K562 (cell line): ENCODE measurements around the gene ASMT. TPM values are rescaled to one million over a fixed set of nuclear protein-coding genes. Genes with fewer than 3 reads are reported as not detected.

Source experiments
- ATAC-seq: fragments of 200-7000 bp; cut with Tn5 transposase; 3 replicates; pipeline ENCODE4 v1.9.1; 2020; ENCODE audit warnings: moderate library complexity
- BruUV-seq: library from RNA; stranded (reverse); fragments of 400-500 nt; replicated peaks from 2 replicates; lab custom pipeline; 2021; lab: Mats Ljungman, UMichigan
- CTCF ChIA-PET: fragments of 300-600 bp; formaldehyde crosslinking; extraction: SDS; loops from one replicate; lab custom pipeline; 2021; ENCODE audit warnings: low intra/inter-chr PET ratio; lab: Yijun Ruan, JAX
- POLR2A ChIA-PET: fragments of 300-600, 350-650 bp; sonication (Branson Sonifier 250); formaldehyde crosslinking; extraction: SDS; loops from one replicate; lab custom pipeline; 2021; ENCODE audit warnings: antibody characterized with exemption, inconsistent platforms; lab: Yijun Ruan, JAX
- DNase-seq, 4 experiments: peaks; one replicate each; pipeline versions ENCODE4 v3.0.0 to v3.0.0-alpha.2; 2011 to 2018; ENCODE audit warnings: low spot score in 3 of 4, mixed read lengths in 3 of 4; ENCODE audit errors: extremely low read depth in 1 of 4
- FAIRE-seq: peaks from 2 replicates; lab custom pipeline; 2011; peaks lifted over from hg19 to GRCh38; lab: Jason Lieb, UNC
- H2AFZ ChIP-seq: 2 replicates; pipeline ENCODE4 v1.6.0; 2011; ENCODE audit warnings: low read depth, low read length, control low read depth, inconsistent platforms
- H3K27ac ChIP-seq: fragments of 200-600 bp; 3 replicates; pipeline ENCODE4 v1.8.0; 2011; ENCODE audit warnings: low read depth, mild to moderate bottlenecking, control low read depth, inconsistent platforms, low read length, moderate library complexity, mixed read lengths; ENCODE audit errors: extremely low read depth
- H3K27me3 ChIP-seq, 2 experiments: fragments of 300-600 bp in 1 of 2; 2 replicates in 1 of 2; 3 replicates in 1 of 2; pipeline versions ENCODE4 v1.6.0 to v1.8.0; 2011; ENCODE audit warnings: inconsistent platforms in 2 of 2, low read length in 2 of 2, mild to moderate bottlenecking in 1 of 2, mixed read lengths in 1 of 2, moderate library complexity in 1 of 2; ENCODE audit not compliant: control insufficient read depth in 2 of 2, insufficient read depth in 2 of 2
- H3K36me3 ChIP-seq: fragments of 300-600 bp; 3 replicates; pipeline ENCODE4 v1.8.0; 2011; ENCODE audit warnings: mild to moderate bottlenecking, low read length, inconsistent platforms; ENCODE audit not compliant: control insufficient read depth, insufficient read depth
- H3K4me1 ChIP-seq, 2 experiments: fragments of 200-600 bp in 1 of 2; replicated peaks in 1 of 2; 2 replicates in 1 of 2; 3 replicates in 1 of 2; pipeline versions ENCODE4 v1.5.1 to v1.8.0; 2011; ENCODE audit warnings: inconsistent platforms in 2 of 2, low read length in 2 of 2, mild to moderate bottlenecking in 1 of 2, mixed read lengths in 1 of 2, moderate library complexity in 1 of 2; ENCODE audit not compliant: control insufficient read depth in 2 of 2, insufficient read depth in 2 of 2
- H3K4me2 ChIP-seq: 2 replicates; pipeline ENCODE4 v1.6.1; 2011; ENCODE audit warnings: low read length, control low read depth, inconsistent platforms, mixed read lengths; ENCODE audit not compliant: insufficient read depth
- H3K4me3 ChIP-seq: fragments of 200-600 bp; sonication (generic), shearing (Covaris generic); 2 replicates; pipeline ENCODE4 v1.5.1; 2016; ENCODE audit warnings: control low read depth, inconsistent platforms
- H3K79me2 ChIP-seq: fragments of 200-600 bp; 3 replicates; pipeline ENCODE4 v1.8.0; 2011; ENCODE audit warnings: low read length, inconsistent platforms; ENCODE audit not compliant: control insufficient read depth, insufficient read depth
- H3K9ac ChIP-seq, 2 experiments: 2 replicates each; pipeline versions ENCODE4 v1.6.0 to v1.6.1; 2011; ENCODE audit warnings: low read depth in 2 of 2, low read length in 2 of 2, control low read depth in 1 of 2, inconsistent platforms in 1 of 2, mild to moderate bottlenecking in 1 of 2, mixed read lengths in 1 of 2; ENCODE audit not compliant: insufficient read depth in 1 of 2
- H3K9me1 ChIP-seq: one replicate; pipeline ENCODE4 v1.6.0; 2011; ENCODE audit warnings: inconsistent platforms, mild to moderate bottlenecking, low read length, moderate library complexity; ENCODE audit not compliant: control insufficient read depth, insufficient read depth
- H3K9me3 ChIP-seq: replicated peaks from 2 replicates; pipeline ENCODE4 v1.5.1; 2011; ENCODE audit warnings: low read depth, low read length, inconsistent platforms; ENCODE audit not compliant: control insufficient read depth, insufficient read depth
- H4K20me1 ChIP-seq: replicated peaks from 2 replicates; pipeline ENCODE4 v1.6.1; 2011; ENCODE audit warnings: low read length, inconsistent platforms, mixed read lengths; ENCODE audit not compliant: control insufficient read depth, insufficient read depth
- LARP7 ChIP-seq: fragments of 450-650 bp; IDR thresholded peaks from 2 replicates; pipeline ENCODE4 v1.6.1; 2016
- MIER1 ChIP-seq: fragments of 450-650 bp; IDR thresholded peaks from 2 replicates; pipeline ENCODE4 v1.6.1; 2016; ENCODE audit warnings: antibody characterized with exemption, mild to moderate bottlenecking, low read depth
- NEUROD1 ChIP-seq: fragments of 150-350 bp; IDR thresholded peaks from 2 replicates; pipeline ENCODE4 v1.6.1; 2014; ENCODE audit warnings: borderline replicate concordance, low read length, low read depth; ENCODE audit not compliant: partially characterized antibody
- NR2C2 ChIP-seq, 2 experiments: fragments of 200-800 bp in 1 of 2; sonication (Bioruptor generic) in 1 of 2; sonication (generic) in 1 of 2; formaldehyde crosslinking in 1 of 2; IDR thresholded peaks; 2 replicates each; pipeline versions ENCODE4 v1.6.1 to v1.8.0; 2016 to 2022; ENCODE audit warnings: mild to moderate bottlenecking in 1 of 2, missing compliant biosample characterization in 1 of 2, missing genetic modification characterization in 1 of 2, missing genetic modification reagents in 1 of 2
- OTX1 ChIP-seq: fragments of 450-650 bp; formaldehyde crosslinking; IDR thresholded peaks from 2 replicates; pipeline ENCODE4 v1.4.0; 2022; ENCODE audit warnings: mild to moderate bottlenecking
- RHOXF2B ChIP-seq: fragments of 250-450 bp; sonication (Bioruptor Pico); conservative IDR thresholded peaks from 2 replicates; pipeline ENCODE4 v1.5.1; 2021
- STAT5B ChIP-seq: fragments of 250-450 bp; sonication (Bioruptor Pico); IDR thresholded peaks from 2 replicates; pipeline ENCODE4 v1.8.0; 2021; ENCODE audit warnings: mild to moderate bottlenecking, inconsistent platforms
- U2AF1 ChIP-seq: fragments of 200-400 bp; formaldehyde crosslinking; optimal IDR thresholded peaks from 2 replicates; pipeline ENCODE3; 2017; ENCODE audit warnings: mild to moderate bottlenecking, low read depth, low read length, moderate library complexity
- ZNF263 ChIP-seq: sonication (generic); formaldehyde crosslinking; IDR thresholded peaks from 2 replicates; pipeline ENCODE4 v1.8.0; 2022; ENCODE audit warnings: mild to moderate bottlenecking, missing genetic modification reagents, borderline replicate concordance
- ZNF785 ChIP-seq: fragments of 250-450 bp; sonication (Bioruptor Pico); IDR thresholded peaks from 2 replicates; pipeline ENCODE4 v1.4.0; 2020; ENCODE audit warnings: mild to moderate bottlenecking
- WGBS: fragments of 100-300 bp; shearing (Covaris generic); methylation state at CpG from one replicate; pipeline ENCODE4 v1.1.6; 2016; ENCODE audit warnings: low coverage, mixed read lengths; ENCODE audit not compliant: insufficient coverage; ENCODE audit errors: missing lambda C conversion rate; 5-methylcytosine and 5-hydroxymethylcytosine counted together
- in situ Hi-C: fragments of 300-500 bp; cut with MboI; formaldehyde crosslinking; loops from 4 replicates; pipeline ENCODE4 v1.15.0; 2018; ENCODE audit warnings: inconsistent platforms, mixed read lengths
- intact Hi-C: fragments of 100-400 bp; cut with micrococcal nuclease; formaldehyde crosslinking; loops from 2 replicates; pipeline ENCODE4 v1.14.2; 2022
- polyA plus RNA-seq, 8 experiments: library from polyadenylated mRNA; depleted of rRNA in 4 of 8; stranded (reverse) in 5 of 8; unstranded in 3 of 8; fragments of >200 nt; fragmentation: Nextera tagmentation in 2 of 8; fragmentation: Illumina TruSeq in 1 of 8; extraction: Ambion mirVana in 2 of 8; extraction: Trizol in 1 of 8; gene quantifications; 2 replicates each; pipeline versions ENCODE4 v1.2.1 to v1.2.3, GENCODE V29; 2011 to 2014; ENCODE audit warnings: inconsistent platforms in 1 of 8, missing spikeins in 1 of 8
- total RNA-seq, 7 experiments: library from RNA; depleted of rRNA in 6 of 7; stranded (reverse); fragments of >200 nt in 6 of 7; fragmentation: Illumina TruSeq in 2 of 7; extraction: Trizol in 2 of 7; gene quantifications; 2 replicates each; pipeline versions ENCODE4 v1.2.1 to v1.2.3, GENCODE V29; 2011 to 2021; ENCODE audit warnings: low replicate concordance in 1 of 7
- TF ChIP-seq, protein P1 (sequence below): fragments of 150-350 bp; conservative IDR thresholded peaks from 2 replicates; pipeline ENCODE4 v1.6.1; 2014; ENCODE audit warnings: low read length

The ASMT gene
- total and polyA plus RNA-seq, 9 of the 15 experiments (the other 6 are each of a cell fraction or from before 2014, with no cell fraction given), result 0.06 TPM; not detected in 8

DNA sequence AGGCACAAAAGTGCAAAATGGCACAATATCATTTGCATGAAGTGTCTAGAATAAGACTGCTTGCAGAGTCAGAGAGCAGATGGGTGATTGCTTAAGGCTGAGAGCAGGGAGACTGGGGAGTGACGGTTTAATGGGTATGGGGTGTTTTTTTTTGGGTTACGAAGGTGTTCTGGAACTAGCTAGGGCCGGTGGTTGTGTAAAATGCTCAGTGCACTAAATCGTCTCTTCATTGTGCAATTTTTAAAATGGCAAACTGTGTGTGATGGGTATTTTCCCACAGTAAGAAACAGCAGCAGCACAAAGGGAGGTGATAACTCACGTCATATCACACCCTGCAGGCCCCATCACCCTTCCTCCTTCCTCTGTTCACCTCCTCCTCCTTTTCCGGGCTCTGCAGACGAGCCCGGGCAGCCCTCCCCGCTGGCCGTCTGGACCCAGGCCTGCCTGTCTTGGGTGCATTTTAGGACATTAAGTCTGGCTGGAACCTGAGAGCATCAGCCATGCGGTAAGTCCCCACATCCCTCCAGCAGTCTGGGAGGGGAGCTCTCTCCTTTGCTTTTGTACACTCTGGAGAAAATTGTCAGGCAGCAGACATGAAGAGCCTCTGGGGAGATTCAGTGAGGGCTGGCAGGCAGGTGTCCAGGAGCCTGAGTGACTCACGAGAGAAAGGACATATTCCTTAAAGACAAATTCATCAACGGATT is 42.7 kb downstream of the ASMT start (continued):
- no peak for TF ChIP-seq MIER1
- TF ChIP-seq OTX1 (CRISPR knock-in tag), result no peak
- no peak for TF ChIP-seq U2AF1
- no peak for TF ChIP-seq STAT5B

DNA sequence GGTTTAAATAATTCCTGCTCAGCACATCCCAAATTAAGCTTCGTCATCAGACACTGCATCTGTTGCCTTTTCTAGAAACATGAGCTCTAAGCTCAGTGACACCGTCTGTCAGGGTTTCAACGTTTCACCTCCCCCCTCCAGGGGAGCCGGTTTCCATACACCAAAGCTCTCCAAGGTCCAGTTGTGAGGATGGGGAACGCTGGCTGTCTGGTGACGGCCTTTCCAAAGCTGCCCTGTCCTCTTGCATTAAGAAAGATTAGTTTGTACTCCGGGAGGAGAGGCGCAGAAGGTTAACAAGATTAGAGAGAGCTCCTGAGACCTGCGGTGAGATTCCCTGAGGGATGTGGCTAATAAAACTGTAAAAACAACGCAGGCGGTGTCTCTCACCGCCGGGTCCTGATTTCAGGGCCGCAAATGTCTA is 43.2 kb downstream of the ASMT start:
- in situ Hi-C loops, result loop anchor here (25.0 kb wide), 1 partner anchor 954 kb away; no protein-coding TSS in a partner anchor
- Histone ChIP-seq H3K9me3 (no peaks in the 10 kb centered on the region), H2AFZ (no peak overlapping the region), H3K4me1 (no peaks in the 10 kb centered on the region; a peak in 1 of 5 replicates), H3K9ac (no peak overlapping the region), H3K36me3 (no peaks in the 10 kb centered on the region), H3K4me3 (no peak overlapping the region), H3K9me1 (no peaks in the 10 kb centered on the region), H3K79me2 (no peaks in the 10 kb centered on the region), H3K27me3 (peaks cover 0 to 8% of the 10 kb centered on the region in 2 experiments; a peak in 1 of 5 replicates), H3K27ac (no peak overlapping the region), H4K20me1 (no peaks in the 10 kb centered on the region), H3K4me2 (no peak overlapping the region)
- intact Hi-C loops, result no loop called here
- ChIA-PET POLR2A (no interaction called here), CTCF (no interaction called here)
- WGBS, result 2% methylated on average over 11 of the region's 14 CpGs
- TF ChIP-seq LARP7 (no peak), ZNF785 (CRISPR knock-in tag) (no peak), NEUROD1 (no peak), NR2C2 (CRISPR knock-in tag; IDR thresholded peaks at IDR 0.05) (no peak), NR2C2 (tag; IDR thresholded peaks at IDR 0.05) (no peak), RHOXF2B (CRISPR knock-in tag) (no peak), ZNF263 (no peak)
- TF ChIP-seq, protein P1, sequence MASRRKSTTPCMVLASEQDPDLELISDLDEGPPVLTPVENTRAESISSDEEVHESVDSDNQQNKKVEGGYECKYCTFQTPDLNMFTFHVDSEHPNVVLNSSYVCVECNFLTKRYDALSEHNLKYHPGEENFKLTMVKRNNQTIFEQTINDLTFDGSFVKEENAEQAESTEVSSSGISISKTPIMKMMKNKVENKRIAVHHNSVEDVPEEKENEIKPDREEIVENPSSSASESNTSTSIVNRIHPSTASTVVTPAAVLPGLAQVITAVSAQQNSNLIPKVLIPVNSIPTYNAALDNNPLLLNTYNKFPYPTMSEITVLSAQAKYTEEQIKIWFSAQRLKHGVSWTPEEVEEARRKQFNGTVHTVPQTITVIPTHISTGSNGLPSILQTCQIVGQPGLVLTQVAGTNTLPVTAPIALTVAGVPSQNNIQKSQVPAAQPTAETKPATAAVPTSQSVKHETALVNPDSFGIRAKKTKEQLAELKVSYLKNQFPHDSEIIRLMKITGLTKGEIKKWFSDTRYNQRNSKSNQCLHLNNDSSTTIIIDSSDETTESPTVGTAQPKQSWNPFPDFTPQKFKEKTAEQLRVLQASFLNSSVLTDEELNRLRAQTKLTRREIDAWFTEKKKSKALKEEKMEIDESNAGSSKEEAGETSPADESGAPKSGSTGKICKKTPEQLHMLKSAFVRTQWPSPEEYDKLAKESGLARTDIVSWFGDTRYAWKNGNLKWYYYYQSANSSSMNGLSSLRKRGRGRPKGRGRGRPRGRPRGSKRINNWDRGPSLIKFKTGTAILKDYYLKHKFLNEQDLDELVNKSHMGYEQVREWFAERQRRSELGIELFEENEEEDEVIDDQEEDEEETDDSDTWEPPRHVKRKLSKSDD, result no peak
- FAIRE-seq (no peak), DNase-seq (no peak), ATAC-seq (no peak)
- no TSS peak for BruUV-seq
